ENCODE data around the gene NASP.

NASP gene

GRCh38 chr1:45567911-45568310, 15.9 kb upstream of the NASP start:
- Histone ChIP-seq H3K4me3 (ENCODE audit: low read depth in 1 of 2, low read length in 1 of 2) (no peak overlapping the region), H3K27ac (no peak overlapping the region), H3K4me1 (ENCODE audit: control insufficient read depth in 1 of 2, insufficient read depth in 1 of 2, low read depth in 1 of 2, low read length in 1 of 2) (no peaks in the 10 kb centered on the region), H3K9me3 (no peaks in the 10 kb centered on the region), H3K27me3 (no peaks in the 10 kb centered on the region), H3K36me3 (peaks cover 43% of the 10 kb centered on the region)
- TF ChIP-seq CTCF (IDR thresholded peaks at IDR 0.05), result no peak

GRCh38 chr1:45568421-45568820, 15.4 kb upstream of the NASP start:
- Histone ChIP-seq H3K36me3 (peaks cover 38% of the 10 kb centered on the region), H3K27me3 (no peaks in the 10 kb centered on the region), H3K27ac (no peak overlapping the region), H3K9me3 (no peaks in the 10 kb centered on the region), H3K4me1 (ENCODE audit: control insufficient read depth in 1 of 2, insufficient read depth in 1 of 2, low read depth in 1 of 2, low read length in 1 of 2) (no peaks in the 10 kb centered on the region), H3K4me3 (ENCODE audit: low read depth in 1 of 2, low read length in 1 of 2) (no peak overlapping the region)
- TF ChIP-seq CTCF (IDR thresholded peaks at IDR 0.05), result no peak

- no peak for TF ChIP-seq CTCF (IDR thresholded peaks at IDR 0.05)
- H3K4me3 ChIP-seq (ENCODE audit: low read depth in 1 of 2, low read length in 1 of 2), result no peak overlapping the region
- H3K36me3 ChIP-seq, result peaks cover 29% of the 10 kb centered on the region
- no peak overlapping the region for H3K27ac ChIP-seq
- H3K4me1 ChIP-seq (ENCODE audit: control insufficient read depth in 1 of 2, insufficient read depth in 1 of 2, low read depth in 1 of 2, low read length in 1 of 2), result no peaks in the 10 kb centered on the region
- no peaks in the 10 kb centered on the region for H3K27me3 ChIP-seq
- no peaks in the 10 kb centered on the region for H3K9me3 ChIP-seq
Observed at GRCh38 chr1:45569571-45569961, 14.3 kb upstream of the NASP start.

GRCh38 chr1:45569962-45570581, 13.8 kb upstream of the NASP start:
- no peak overlapping the region for H3K4me3 ChIP-seq (ENCODE audit: low read depth in 1 of 2, low read length in 1 of 2)
- no peaks in the 10 kb centered on the region for H3K27me3 ChIP-seq
- H3K36me3 ChIP-seq, result peaks cover 29% of the 10 kb centered on the region
- peak; percentile 97 for TF ChIP-seq CTCF (IDR thresholded peaks at IDR 0.05)
- H3K9me3 ChIP-seq, result no peaks in the 10 kb centered on the region
- H3K27ac ChIP-seq, result no peak overlapping the region
- peaks cover 0 to 4% of the 10 kb centered on the region in 2 experiments for H3K4me1 ChIP-seq (ENCODE audit: control insufficient read depth in 1 of 2, insufficient read depth in 1 of 2, low read depth in 1 of 2, low read length in 1 of 2)

- Histone ChIP-seq H3K9me3 (no peaks in the 10 kb centered on the region), H3K27ac (no peak overlapping the region), H3K36me3 (peaks cover 29% of the 10 kb centered on the region), H3K4me1 (ENCODE audit: control insufficient read depth in 1 of 2, insufficient read depth in 1 of 2, low read depth in 1 of 2, low read length in 1 of 2) (peaks cover 5 to 10% of the 10 kb centered on the region in 2 experiments), H3K4me3 (ENCODE audit: low read depth in 1 of 2, low read length in 1 of 2) (no peak overlapping the region), H3K27me3 (no peaks in the 10 kb centered on the region)
- TF ChIP-seq CTCF (IDR thresholded peaks at IDR 0.05), result no peak
Observed at GRCh38 chr1:45570631-45571030, 13.2 kb upstream of the NASP start.
